NCI-H2171 (cell line): ENCODE results near the gene PIR.

Experiments used
- DNase-seq: peaks from one replicate; lab custom pipeline; 2025; lab: John Stamatoyannopoulos, UW

PIR gene

GRCh38 chrX:15483891-15484290 is 9.2 kb downstream of the PIR start:
- DNase-seq: no peak

GRCh38 chrX:15475486-15475885 is 17.6 kb downstream of the PIR start:
- DNase-seq: no peak

- no peak for DNase-seq
These were observed 18.1 kb downstream of the PIR start for GRCh38 chrX:15475021-15475420.

- DNase-seq: no peak
These were observed 19.1 kb downstream of the PIR start for GRCh38 chrX:15474028-15474427.

GRCh38 chrX:15472531-15472930 is 20.6 kb downstream of the PIR start:
- no peak for DNase-seq

- DNase-seq: peak; percentile 13
These were observed 22.1 kb downstream of the PIR start for GRCh38 chrX:15471028-15471427.

- DNase-seq: no peak
These were observed 23.5 kb downstream of the PIR start for GRCh38 chrX:15469613-15470012.

GRCh38 chrX:15468036-15468435 is 25.1 kb downstream of the PIR start:
- peak; percentile 53 for DNase-seq

GRCh38 chrX:15465896-15466651 is 27.1 kb downstream of the PIR start:
- DNase-seq: no peak

- DNase-seq: no peak
These were observed 27.8 kb downstream of the PIR start for GRCh38 chrX:15465347-15465746.

GRCh38 chrX:15464704-15465103 is 28.4 kb downstream of the PIR start:
- DNase-seq: no peak

- peak; percentile 65 for DNase-seq
These were observed 41.2 kb downstream of the PIR start for GRCh38 chrX:15451913-15452312.

- no peak for DNase-seq
These were observed 45.0 kb downstream of the PIR start for GRCh38 chrX:15448010-15448639.

GRCh38 chrX:15441464-15441863 is 51.7 kb downstream of the PIR start:
- peak; percentile 76 for DNase-seq

- no peak for DNase-seq
These were observed 54.8 kb downstream of the PIR start for GRCh38 chrX:15438332-15438731.

GRCh38 chrX:15437724-15438123 is 55.4 kb downstream of the PIR start:
- DNase-seq: no peak

GRCh38 chrX:15435836-15436619 is 57.1 kb downstream of the PIR start:
- no peak for DNase-seq

- no peak for DNase-seq
These were observed 58.9 kb downstream of the PIR start for GRCh38 chrX:15434205-15434604.

- no peak for DNase-seq
These were observed 62.5 kb downstream of the PIR start for GRCh38 chrX:15430584-15430983.

- DNase-seq: no peak
These were observed 63.1 kb downstream of the PIR start for GRCh38 chrX:15430076-15430475.

- no peak for DNase-seq
These were observed 68.1 kb downstream of the PIR start for GRCh38 chrX:15425024-15425423.

- DNase-seq: no peak
These were observed 74.4 kb downstream of the PIR start for GRCh38 chrX:15418707-15419181.
